Panc1 (cell line): ENCODE measurements around the gene SH3BP5L. TPM values are rescaled to one million over a fixed set of nuclear protein-coding genes. Genes with fewer than 3 reads are reported as not detected.

Source experiments
- ATAC-seq: fragments of 200-7000 bp; cut with Tn5 transposase; 2 replicates; pipeline ENCODE4 v1.9.1; 2020; ENCODE audit warnings: mild to moderate bottlenecking, moderate library complexity
- BruUV-seq: library from RNA; stranded (reverse); fragments of 400-500 nt; replicated peaks from 2 replicates; lab custom pipeline; 2021; lab: Mats Ljungman, UMichigan
- CTCF ChIA-PET: fragments of 300-600 bp; sonication (Branson Sonifier 250); formaldehyde crosslinking; loops from one replicate; lab custom pipeline; 2022; ENCODE audit warnings: antibody characterized with exemption; lab: Charles Lee
- POLR2A ChIA-PET: fragments of 300-600 bp; sonication (Branson Sonifier 250); formaldehyde crosslinking; loops from one replicate; lab custom pipeline; 2022; ENCODE audit warnings: antibody characterized with exemption; lab: Charles Lee
- DNase-seq: peaks from one replicate; pipeline ENCODE4 v3.0.0-alpha.2; 2010; ENCODE audit warnings: low read depth, low spot score
- H3K27ac ChIP-seq: 2 replicates; pipeline ENCODE4 v1.5.1; 2011; ENCODE audit warnings: mild to moderate bottlenecking, low read length, inconsistent platforms
- H3K27me3 ChIP-seq: fragments of 200-500 bp; sonication (Bioruptor generic); 2 replicates; pipeline ENCODE4 v1.6.0; 2014; ENCODE audit warnings: low read length, inconsistent platforms; ENCODE audit not compliant: control insufficient read depth, insufficient read depth
- H3K36me3 ChIP-seq: fragments of 200-500 bp; sonication (Bioruptor generic); 2 replicates; pipeline ENCODE4 v1.5.1; 2014; ENCODE audit warnings: inconsistent platforms, mild to moderate bottlenecking, low read length, moderate library complexity; ENCODE audit not compliant: control insufficient read depth, insufficient read depth
- H3K4me1 ChIP-seq: 2 replicates; pipeline ENCODE4 v1.5.1; 2011; ENCODE audit warnings: inconsistent platforms, mild to moderate bottlenecking, low read length, moderate library complexity; ENCODE audit not compliant: control insufficient read depth, insufficient read depth
- H3K4me3 ChIP-seq, 2 experiments: 2 replicates each; pipeline ENCODE4 v1.5.1; 2011 to 2012; ENCODE audit warnings: low read depth in 2 of 2, low read length in 2 of 2, mild to moderate bottlenecking in 2 of 2, inconsistent platforms in 1 of 2, moderate library complexity in 1 of 2
- H3K9me3 ChIP-seq: fragments of 200-500 bp; sonication (Bioruptor generic); 2 replicates; pipeline ENCODE4 v1.5.1; 2014; ENCODE audit warnings: low read depth, mild to moderate bottlenecking, inconsistent platforms, low read length, moderate library complexity; ENCODE audit not compliant: control insufficient read depth, insufficient read depth
- CTCF ChIP-seq: fragments of 450-650 bp; IDR thresholded peaks from 2 replicates; pipeline ENCODE4 v1.5.1; 2017; ENCODE audit warnings: mild to moderate bottlenecking
- POLR2AphosphoS5 ChIP-seq: IDR thresholded peaks from 2 replicates; pipeline ENCODE4 v1.6.1; 2012; ENCODE audit warnings: mild to moderate bottlenecking, low read depth, low read length, moderate library complexity
- REST ChIP-seq, 2 experiments: IDR thresholded peaks; 2 replicates each; pipeline ENCODE4 v1.6.1; 2011 to 2012; ENCODE audit warnings: low read depth in 2 of 2, control low read depth in 1 of 2, low read length in 1 of 2, mild to moderate bottlenecking in 1 of 2, moderate library complexity in 1 of 2; ENCODE audit not compliant: insufficient read depth in 1 of 2
- SIN3A ChIP-seq: IDR thresholded peaks from 2 replicates; pipeline ENCODE4 v1.6.1; 2012; ENCODE audit warnings: low read depth, mild to moderate bottlenecking, low read length, moderate library complexity, borderline replicate concordance; ENCODE audit not compliant: insufficient read depth
- TCF7L2 ChIP-seq: IDR thresholded peaks from 2 replicates; pipeline ENCODE4 v1.6.1; 2011; ENCODE audit warnings: mild to moderate bottlenecking, low read depth, low read length, inconsistent platforms
- in situ Hi-C: cut with HindIII; loops from 2 replicates; pipeline ENCODE4 v1.10.0; 2016; ENCODE audit warnings: low sequenced_read_pairs, low pct_unique_long_range_greater_than_20kb
- intact Hi-C: fragments of 100-400 bp; cut with micrococcal nuclease; formaldehyde crosslinking; loops from one replicate; pipeline ENCODE4 v1.10.0; 2022; ENCODE audit not compliant: unreplicated experiment
- total RNA-seq: library from RNA; stranded (reverse); gene quantifications from one replicate; pipeline ENCODE4 v1.2.1, GENCODE V29; 2021; ENCODE audit not compliant: unreplicated experiment

SH3BP5L gene
- total RNA-seq, 1 experiment from 2014 or later: 23.9 TPM

GRCh38 chr1:248810000-248810726 lies 15.6 kb downstream of the SH3BP5L start:
- Histone ChIP-seq H3K27ac (no peak overlapping the region), H3K4me3 (no peak overlapping the region), H3K27me3 (no peaks in the 10 kb centered on the region), H3K4me1 (no peaks in the 10 kb centered on the region), H3K36me3 (0 out of 2 replicates have a peak, but pooled peaks cover 3% of the 10 kb centered on the region), H3K9me3 (no peaks in the 10 kb centered on the region)
- CTCF ChIA-PET: no interaction called here
- TF ChIP-seq REST (IDR thresholded peaks at IDR 0.05; ENCODE audit: insufficient read depth in 1 of 2, low read depth in 2 of 2, low read length in 1 of 2) (no peak), POLR2AphosphoS5 (peak; percentile 8; the same call in 1 of the 2 replicates)
- ATAC-seq: no peak
- intact Hi-C loops: no loop called here
- POLR2A ChIA-PET: no interaction called here
- no TSS peak for BruUV-seq
- DNase-seq: no peak
- in situ Hi-C loops: no loop called here

- no peak for DNase-seq
- intact Hi-C loops: no loop called here
- Histone ChIP-seq H3K9me3 (no peaks in the 10 kb centered on the region), H3K4me1 (no peaks in the 10 kb centered on the region), H3K27me3 (no peaks in the 10 kb centered on the region), H3K4me3 (no peak overlapping the region), H3K27ac (no peak overlapping the region), H3K36me3 (no peaks in the 10 kb centered on the region)
- ChIA-PET POLR2A (no interaction called here), CTCF (interaction anchor here (0.6 kb wide), 1 partner anchor 50 kb away, joined by 5 read pairs; the partner anchor contains the start of gene ZNF692)
- no peak for ATAC-seq
- no TSS peak for BruUV-seq
- in situ Hi-C loops: no loop called here
- TF ChIP-seq REST (IDR thresholded peaks at IDR 0.05; ENCODE audit: insufficient read depth in 1 of 2, low read depth in 2 of 2, low read length in 1 of 2): no peak
- no peak for TF ChIP-seq POLR2AphosphoS5
- no peak for TF ChIP-seq SIN3A
- TF ChIP-seq TCF7L2: no peak
- no peak for TF ChIP-seq CTCF
Observed at GRCh38 chr1:248808876-248809275, 16.8 kb downstream of the SH3BP5L start.
